Neural progenitor cell (in vitro differentiated cells): ENCODE measurements around the gene PWP2. TPM values are rescaled to one million over a fixed set of nuclear protein-coding genes. Genes with fewer than 3 reads are reported as not detected.
"Not testable (repeated sequence)": the region's sequence is repeated elsewhere in the genome, so short reads cannot be mapped to it uniquely, and the experiment has no call there.

ENCODE experiments used
- DNase-seq: peaks from one replicate; pipeline ENCODE4 v3.0.0-alpha.2; 2016; ENCODE audit warnings: low spot score
- H2AFZ ChIP-seq: fragments of 200-600 bp; sonication (generic); replicated peaks from 2 replicates; pipeline ENCODE4 v1.6.1; 2016; ENCODE audit warnings: antibody characterized with exemption
- H3F3A ChIP-seq: fragments of 200-600 bp; sonication (generic); 2 replicates; pipeline ENCODE4 v1.6.1; 2016; ENCODE audit warnings: antibody characterized with exemption, low read depth
- H3K27ac ChIP-seq: fragments of 200-600 bp; sonication (generic); 2 replicates; pipeline ENCODE4 v1.5.1; 2016; ENCODE audit warnings: mild to moderate bottlenecking
- H3K27me3 ChIP-seq: fragments of 200-600 bp; sonication (generic); 2 replicates; pipeline ENCODE4 v1.6.1; 2016; ENCODE audit warnings: mild to moderate bottlenecking, moderate library complexity
- H3K36me3 ChIP-seq: fragments of 200-600 bp; sonication (generic); 2 replicates; pipeline ENCODE4 v1.5.1; 2016
- H3K4me1 ChIP-seq: fragments of 200-600 bp; sonication (generic); 2 replicates; pipeline ENCODE4 v1.6.1; 2016; ENCODE audit warnings: mixed run types
- H3K4me2 ChIP-seq: fragments of 200-600 bp; sonication (generic); 2 replicates; pipeline ENCODE4 v1.6.1; 2016
- H3K4me3 ChIP-seq: fragments of 200-600 bp; sonication (generic); 2 replicates; pipeline ENCODE4 v1.5.1; 2016
- H3K79me2 ChIP-seq: fragments of 200-600 bp; sonication (generic); 2 replicates; pipeline ENCODE4 v1.6.1; 2016; ENCODE audit warnings: low read depth
- H3K9ac ChIP-seq: fragments of 200-600 bp; sonication (generic); 2 replicates; pipeline ENCODE4 v1.6.1; 2016
- H3K9me3 ChIP-seq: fragments of 200-600 bp; sonication (generic); 2 replicates; pipeline ENCODE4 v1.5.1; 2016; ENCODE audit warnings: low read depth
- H4K20me1 ChIP-seq: fragments of 200-600 bp; sonication (generic); 2 replicates; pipeline ENCODE4 v1.6.1; 2016; ENCODE audit warnings: low read depth
- H3K27ac Mint-ChIP-seq: 3 replicates; pipeline ENCODE4 v1.8.0; 2021; ENCODE audit warnings: mixed read lengths
- H3K27me3 Mint-ChIP-seq: 2 replicates; pipeline ENCODE4 v1.8.0; 2022; ENCODE audit warnings: low read depth, mild to moderate bottlenecking, inconsistent platforms, moderate library complexity, mixed read lengths; ENCODE audit not compliant: insufficient read depth
- H3K36me3 Mint-ChIP-seq: 3 replicates; pipeline ENCODE4 v1.8.0; 2021; ENCODE audit warnings: mixed read lengths
- H3K4me1 Mint-ChIP-seq: 3 replicates; pipeline ENCODE4 v1.8.0; 2021; ENCODE audit warnings: mixed read lengths
- H3K4me3 Mint-ChIP-seq: 3 replicates; pipeline ENCODE4 v1.8.0; 2021; ENCODE audit warnings: mild to moderate bottlenecking, moderate library complexity, mixed read lengths
- H3K9me3 Mint-ChIP-seq: 3 replicates; pipeline ENCODE4 v1.8.0; 2020; ENCODE audit warnings: mixed read lengths
- total RNA-seq: library from RNA; depleted of rRNA; stranded (reverse); fragments of >200 nt; gene quantifications from 2 replicates; pipeline ENCODE4 v1.2.3, GENCODE V29; 2015; ENCODE audit warnings: low replicate concordance

PWP2 gene
- total RNA-seq, 1 donor from 2014 or later, result 9.8 TPM

DNA sequence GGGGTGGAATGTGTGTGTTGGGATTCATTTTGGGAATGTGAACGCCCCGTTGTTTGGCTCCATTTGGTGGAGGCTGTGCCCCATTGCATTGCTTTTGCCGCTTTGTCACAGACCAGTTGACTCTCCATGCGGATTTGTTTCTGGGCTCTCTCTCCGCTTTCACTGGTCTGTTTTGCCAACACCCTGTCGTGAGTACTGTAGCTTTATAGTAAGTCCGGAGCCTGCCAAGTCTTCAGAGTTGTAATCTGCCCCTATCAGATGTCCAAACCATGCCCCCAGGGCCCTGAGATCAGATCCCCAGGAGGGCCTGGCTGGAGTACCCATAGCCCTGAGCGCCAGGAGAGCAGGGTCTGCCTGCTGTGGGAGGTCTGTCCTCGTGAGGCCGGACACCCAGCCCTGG is 43.1 kb downstream of the PWP2 start:
- H3K9me3 ChIP-seq, H3K36me3 ChIP-seq, H3K9me3 Mint-ChIP-seq, H3K9ac ChIP-seq, H3K27ac Mint-ChIP-seq, H3K4me1 Mint-ChIP-seq, H2AFZ ChIP-seq, H3K27me3 Mint-ChIP-seq, H3K27me3 ChIP-seq, H3K4me2 ChIP-seq, H3K4me1 ChIP-seq, H3K36me3 Mint-ChIP-seq, H3K4me3 Mint-ChIP-seq, H3K4me3 ChIP-seq, H3K27ac ChIP-seq, H3K79me2 ChIP-seq, H3F3A ChIP-seq, H4K20me1 ChIP-seq, DNase-seq: not testable (repeated sequence)

DNA sequence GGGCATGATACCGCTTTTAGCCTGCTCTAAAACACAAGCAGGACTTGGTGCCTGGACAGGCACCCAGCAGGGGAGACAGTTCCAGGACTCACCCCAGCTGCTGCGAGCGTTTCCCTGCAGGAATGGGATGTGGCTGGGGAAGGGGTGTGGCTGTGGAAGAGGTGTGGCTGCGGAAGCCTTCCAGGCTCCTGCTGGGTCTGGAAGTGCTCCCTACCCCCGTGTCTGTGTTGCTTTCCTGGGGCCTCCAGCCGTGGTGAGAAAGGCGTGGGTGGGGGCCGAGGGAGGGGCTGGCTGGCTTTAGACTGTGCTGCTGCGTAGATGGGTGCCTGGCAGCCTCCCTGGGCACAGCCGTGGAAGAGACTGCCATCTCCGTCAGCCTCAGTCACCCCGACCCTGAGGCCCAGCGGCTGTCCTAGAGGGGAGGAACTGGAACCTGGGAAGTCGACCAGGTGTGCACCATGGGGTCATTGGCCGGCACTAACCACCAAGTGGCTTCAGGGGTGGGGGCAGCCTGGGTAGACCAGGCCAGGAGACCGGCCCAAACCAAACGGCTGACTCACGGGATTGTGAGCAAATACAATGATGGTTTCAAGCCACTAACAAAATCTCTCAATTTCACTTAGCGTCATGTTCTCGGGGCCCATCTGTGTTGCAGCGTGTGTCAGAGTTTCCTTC is 46.2 kb downstream of the PWP2 start:
- not testable (repeated sequence) for H3K27ac Mint-ChIP-seq, H3K9me3 Mint-ChIP-seq, H3K36me3 Mint-ChIP-seq, H3K4me1 ChIP-seq, DNase-seq, H3K79me2 ChIP-seq, H2AFZ ChIP-seq, H3K9me3 ChIP-seq, H3K4me3 ChIP-seq, H3K36me3 ChIP-seq, H3K27ac ChIP-seq, H3K27me3 Mint-ChIP-seq, H3K4me1 Mint-ChIP-seq, H3K4me2 ChIP-seq, H3K4me3 Mint-ChIP-seq, H3F3A ChIP-seq, H4K20me1 ChIP-seq, H3K27me3 ChIP-seq, H3K9ac ChIP-seq

DNA sequence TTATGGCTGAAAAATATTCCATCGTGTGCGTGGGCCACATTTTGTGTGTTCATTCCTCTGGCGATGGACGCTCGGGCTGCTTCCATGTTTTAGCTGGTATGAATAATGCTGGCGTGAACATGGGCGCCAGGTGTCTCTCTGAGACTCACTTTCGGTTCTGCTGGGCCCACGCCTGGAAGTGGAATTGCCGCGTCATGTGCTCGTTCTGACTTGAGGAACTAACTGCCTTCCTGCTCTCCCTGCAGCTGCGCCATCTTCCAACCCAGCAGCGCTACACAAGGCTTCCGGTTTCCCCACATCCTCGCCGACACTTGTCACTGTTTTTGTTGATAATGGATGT is 46.7 kb downstream of the PWP2 start:
- H3K36me3 ChIP-seq, H2AFZ ChIP-seq, H3K27ac ChIP-seq, H3K4me1 Mint-ChIP-seq, H3K9ac ChIP-seq, H3F3A ChIP-seq, H3K27ac Mint-ChIP-seq, H3K9me3 ChIP-seq, H3K4me3 ChIP-seq, H3K36me3 Mint-ChIP-seq, H3K4me3 Mint-ChIP-seq, H4K20me1 ChIP-seq, DNase-seq, H3K9me3 Mint-ChIP-seq, H3K27me3 Mint-ChIP-seq, H3K79me2 ChIP-seq, H3K4me1 ChIP-seq, H3K27me3 ChIP-seq, H3K4me2 ChIP-seq: not testable (repeated sequence)

DNA sequence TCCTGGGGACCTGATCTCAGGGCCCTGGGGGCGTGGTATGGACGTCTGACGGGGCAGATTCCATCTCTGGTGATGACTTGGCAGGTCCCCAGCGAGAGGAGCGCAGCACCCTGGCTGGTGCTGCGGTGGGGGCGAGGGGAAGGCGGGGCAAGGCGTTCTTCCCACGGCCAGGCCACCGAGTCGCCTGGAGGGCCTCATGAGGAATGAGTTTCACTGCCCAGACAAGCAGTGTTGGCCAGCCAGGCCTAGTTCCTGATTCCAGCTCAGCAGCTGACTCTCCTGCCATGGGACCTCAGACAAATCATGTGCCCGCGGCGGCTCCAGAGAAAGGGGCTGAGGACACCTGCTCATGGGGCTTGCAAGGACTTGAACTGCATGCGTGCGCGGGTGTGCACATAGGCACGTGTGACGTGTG is 47.6 kb downstream of the PWP2 start:
- not testable (repeated sequence) for H3K27me3 ChIP-seq, H3K4me3 ChIP-seq, H3K36me3 Mint-ChIP-seq, H3K9me3 Mint-ChIP-seq, H3K9me3 ChIP-seq, H3K9ac ChIP-seq, DNase-seq, H3K4me3 Mint-ChIP-seq, H2AFZ ChIP-seq, H4K20me1 ChIP-seq, H3K4me2 ChIP-seq, H3K27ac Mint-ChIP-seq, H3F3A ChIP-seq, H3K79me2 ChIP-seq, H3K36me3 ChIP-seq, H3K27ac ChIP-seq, H3K4me1 ChIP-seq, H3K4me1 Mint-ChIP-seq, H3K27me3 Mint-ChIP-seq

- not testable (repeated sequence) for H3K36me3 Mint-ChIP-seq, H3K36me3 ChIP-seq, H3K4me3 Mint-ChIP-seq, H3K4me2 ChIP-seq, H3K4me1 Mint-ChIP-seq, H3F3A ChIP-seq, DNase-seq, H3K27ac Mint-ChIP-seq, H3K9me3 ChIP-seq, H3K9ac ChIP-seq, H4K20me1 ChIP-seq, H3K27ac ChIP-seq, H3K9me3 Mint-ChIP-seq, H3K4me1 ChIP-seq, H3K27me3 ChIP-seq, H3K4me3 ChIP-seq, H3K79me2 ChIP-seq, H3K27me3 Mint-ChIP-seq, H2AFZ ChIP-seq
These were observed 48.2 kb downstream of the PWP2 start for GRCh38 chr21:44155231-44155993.

DNA sequence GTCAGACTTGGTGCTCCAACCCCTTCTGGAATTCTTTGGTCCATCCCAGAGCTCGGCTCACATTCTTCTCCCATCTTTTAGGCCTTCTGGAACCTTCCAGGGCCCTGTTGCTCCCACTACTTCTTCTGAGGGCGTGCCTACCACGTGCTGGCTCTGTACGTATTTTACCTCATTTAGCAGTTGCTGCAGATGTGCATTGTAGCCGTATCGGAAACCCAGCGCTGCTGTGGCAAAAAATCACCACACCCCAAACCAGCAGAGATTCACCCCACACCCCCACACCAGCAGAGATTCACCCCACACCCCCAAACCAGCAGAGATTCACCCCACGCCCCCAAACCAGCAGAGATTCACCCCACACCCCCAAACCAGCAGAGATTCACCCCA is 48.8 kb downstream of the PWP2 start:
- H3K4me1 ChIP-seq, H3K9me3 Mint-ChIP-seq, DNase-seq, H3K9ac ChIP-seq, H3K27me3 ChIP-seq, H3K4me2 ChIP-seq, H3K36me3 ChIP-seq, H3K27ac Mint-ChIP-seq, H2AFZ ChIP-seq, H4K20me1 ChIP-seq, H3K9me3 ChIP-seq, H3K4me3 ChIP-seq, H3K4me3 Mint-ChIP-seq, H3K36me3 Mint-ChIP-seq, H3K27me3 Mint-ChIP-seq, H3K27ac ChIP-seq, H3K4me1 Mint-ChIP-seq, H3F3A ChIP-seq, H3K79me2 ChIP-seq: not testable (repeated sequence)

GRCh38 chr21:44157439-44158081 is 50.4 kb downstream of the PWP2 start:
- not testable (repeated sequence) for H3K36me3 ChIP-seq, H3K79me2 ChIP-seq, H3K27me3 Mint-ChIP-seq, H3K36me3 Mint-ChIP-seq, H3K4me3 Mint-ChIP-seq, H3K9me3 ChIP-seq, H4K20me1 ChIP-seq, H3K9me3 Mint-ChIP-seq, H3K4me1 Mint-ChIP-seq, H3K4me1 ChIP-seq, H3F3A ChIP-seq, H3K27ac ChIP-seq, H3K4me3 ChIP-seq, DNase-seq, H3K27me3 ChIP-seq, H3K27ac Mint-ChIP-seq, H3K9ac ChIP-seq, H2AFZ ChIP-seq, H3K4me2 ChIP-seq

GRCh38 chr21:44158082-44158468 is 50.9 kb downstream of the PWP2 start:
- H3K4me3 Mint-ChIP-seq, H3K9ac ChIP-seq, H3K27ac ChIP-seq, H4K20me1 ChIP-seq, H3K9me3 ChIP-seq, H3K4me2 ChIP-seq, H3K9me3 Mint-ChIP-seq, DNase-seq, H3K27me3 ChIP-seq, H3K4me1 Mint-ChIP-seq, H3K79me2 ChIP-seq, H3K27me3 Mint-ChIP-seq, H3K36me3 ChIP-seq, H3K4me1 ChIP-seq, H3K4me3 ChIP-seq, H2AFZ ChIP-seq, H3F3A ChIP-seq, H3K36me3 Mint-ChIP-seq, H3K27ac Mint-ChIP-seq: not testable (repeated sequence)
